Measurements from ENCODE around the gene KIF18B.

The KIF18B gene

GRCh38 chr17:44875761-44876160 lies 71.8 kb downstream of the KIF18B start:
- DNase-seq (ENCODE audit: low read depth) = no peak

Data from activated T-helper 9 cell treated with anti-CD3 and anti-CD28 coated beads, Interleukin-2, amount 50 U/mL, for 16 hours (primary cell).